Inflammatory macrophage treated with lipopolysaccharide for 1 hour (primary cell): ENCODE data around the gene GJB1.
"Not testable (repeated sequence)": the region's sequence is repeated elsewhere in the genome, so short reads cannot be mapped to it uniquely, and the experiment has no call there.

ENCODE experiments used
- DNase-seq, 2 donors: peaks; one replicate each; pipeline ENCODE4 v3.0.0-alpha.2; 2020 to 2022

GJB1 gene

DNA sequence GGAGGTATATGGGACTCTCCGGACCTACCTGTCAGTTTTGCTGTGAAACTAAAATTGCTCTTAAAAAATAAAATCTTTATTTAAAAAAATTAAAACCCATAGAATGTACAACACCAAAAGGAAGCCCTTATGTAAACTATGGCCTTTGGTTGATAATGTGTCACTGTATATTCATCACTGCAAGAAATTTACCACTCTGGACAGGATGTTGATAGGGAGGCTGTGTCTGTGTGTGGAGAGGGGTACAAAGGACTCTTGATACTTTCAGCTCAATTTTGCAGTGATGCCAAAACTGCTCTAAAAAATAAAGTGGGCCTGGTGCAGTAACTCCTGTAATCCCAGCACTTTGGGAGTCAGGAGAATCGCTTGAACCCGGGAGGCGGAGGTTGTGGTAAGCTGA is 33.8 kb downstream of the GJB1 start:
- DNase-seq, result no peak

DNA sequence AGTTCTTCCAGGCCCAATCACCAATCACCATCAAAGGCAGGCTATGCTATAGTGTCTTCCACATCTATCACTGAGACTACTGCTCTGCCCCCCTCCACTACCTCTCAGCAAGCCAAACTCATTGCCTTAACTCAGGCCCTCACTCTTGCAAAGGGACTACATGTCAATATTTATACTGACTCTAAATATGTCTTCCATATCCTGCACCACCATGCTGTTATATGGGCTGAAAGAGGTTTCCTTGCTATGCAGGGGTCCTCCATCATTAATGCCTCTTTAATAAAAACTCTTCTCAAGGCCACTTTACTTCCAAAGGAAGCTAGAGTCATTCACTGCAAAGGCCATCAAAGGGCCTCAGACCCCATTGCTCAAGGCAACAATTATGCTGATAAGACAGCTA is 45.6 kb downstream of the GJB1 start:
- DNase-seq, result not testable (repeated sequence)

DNA sequence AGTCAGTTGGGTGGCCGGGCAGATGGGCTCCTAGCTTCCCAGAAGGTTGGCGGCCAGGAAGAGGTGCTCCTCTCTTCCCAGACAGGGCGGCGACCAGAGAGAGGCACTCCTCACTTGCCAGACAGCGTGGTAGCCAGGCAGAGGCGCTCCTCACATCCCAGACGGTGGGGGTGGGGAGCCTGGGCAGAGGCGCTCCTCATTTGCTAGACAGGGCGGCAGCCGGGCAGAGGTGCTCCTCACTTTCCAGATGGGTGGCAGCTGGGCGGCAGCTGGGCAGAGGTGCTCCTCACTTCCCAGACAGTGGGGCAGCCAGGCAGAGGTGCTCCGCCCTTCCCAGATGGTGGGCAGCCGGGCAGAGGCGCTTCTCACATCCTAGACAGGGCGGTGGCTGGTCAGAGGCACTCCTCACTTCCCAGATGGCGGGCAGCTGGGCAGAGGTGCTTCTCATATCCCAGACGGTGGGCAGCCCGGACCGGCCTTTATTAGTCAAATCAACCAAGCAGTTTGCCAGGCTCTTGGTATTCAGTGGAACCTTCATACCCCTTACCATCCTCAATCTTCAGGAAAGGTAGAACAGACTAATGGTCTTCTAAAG is 46.9 kb downstream of the GJB1 start:
- DNase-seq, result no peak

DNA sequence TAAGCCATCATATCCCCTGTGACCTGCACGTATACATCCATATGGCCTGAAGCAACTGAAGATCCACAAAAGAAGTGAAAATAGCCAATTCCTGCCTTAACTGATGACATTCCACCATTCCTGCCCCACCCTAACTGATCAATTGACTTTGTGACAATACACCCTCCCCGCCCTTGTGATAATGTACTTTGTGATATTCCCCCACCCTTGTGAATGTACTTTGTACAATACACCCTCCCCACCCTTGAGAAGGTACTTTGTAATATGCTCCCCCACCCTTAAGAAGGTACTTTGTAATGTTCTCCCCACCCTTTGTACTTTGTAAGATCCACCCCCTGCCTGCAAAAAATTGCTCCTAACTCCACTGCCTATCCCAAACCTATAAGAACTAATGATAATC is 49.3 kb downstream of the GJB1 start:
- not testable (repeated sequence) for DNase-seq
